ENCODE data around the gene OSBPL8.
"Not testable (repeated sequence)": the region's sequence is repeated elsewhere in the genome, so short reads cannot be mapped to it uniquely, and the experiment has no call there.

The OSBPL8 gene

GRCh38 chr12:76519538-76519937 lies 40.0 kb downstream of the OSBPL8 start:
- no peak for DNase-seq

DNA sequence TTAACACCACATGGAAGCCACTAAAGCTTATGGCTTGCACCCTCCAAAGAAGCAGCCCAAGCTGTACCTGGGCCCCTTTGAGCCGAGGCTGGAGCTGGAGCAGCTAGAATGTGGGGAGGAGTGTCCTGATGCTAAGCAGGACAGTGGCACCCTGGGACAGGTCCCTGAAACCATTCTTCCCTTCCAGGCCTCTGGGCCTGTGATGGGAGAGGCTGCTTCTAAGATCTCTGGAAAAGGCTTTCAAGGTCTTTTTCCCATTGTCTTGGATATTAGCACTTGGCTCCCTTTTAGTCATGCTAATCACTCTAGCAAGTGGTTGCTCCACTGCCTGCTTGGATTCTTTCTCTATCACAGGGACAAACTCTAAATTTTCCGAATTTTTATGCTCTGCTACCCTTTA lies 40.9 kb downstream of the OSBPL8 start:
- DNase-seq, result no peak

DNA sequence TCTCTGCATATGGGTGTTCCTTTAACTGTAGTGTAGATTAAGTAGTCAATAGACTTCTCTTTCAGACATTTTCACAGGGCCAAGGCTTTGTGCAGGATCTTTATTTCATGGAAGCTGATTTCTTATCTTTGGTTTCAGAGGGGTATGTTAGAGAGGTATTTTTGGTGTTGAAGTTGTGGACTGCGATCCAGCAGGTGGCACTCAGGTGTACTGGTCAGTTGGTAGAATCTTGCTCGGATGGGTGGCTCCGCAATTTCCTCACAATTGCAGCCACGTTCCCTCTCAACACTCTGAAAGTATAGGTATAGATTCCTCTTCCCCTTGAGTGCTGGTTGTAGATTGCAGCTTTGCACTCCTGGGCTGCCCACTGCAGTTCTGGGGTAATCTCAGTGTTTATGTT lies 44.3 kb downstream of the OSBPL8 start:
- DNase-seq, result no peak

GRCh38 chr12:76511116-76511716 lies 48.4 kb downstream of the OSBPL8 start:
- not testable (repeated sequence) for DNase-seq

DNA sequence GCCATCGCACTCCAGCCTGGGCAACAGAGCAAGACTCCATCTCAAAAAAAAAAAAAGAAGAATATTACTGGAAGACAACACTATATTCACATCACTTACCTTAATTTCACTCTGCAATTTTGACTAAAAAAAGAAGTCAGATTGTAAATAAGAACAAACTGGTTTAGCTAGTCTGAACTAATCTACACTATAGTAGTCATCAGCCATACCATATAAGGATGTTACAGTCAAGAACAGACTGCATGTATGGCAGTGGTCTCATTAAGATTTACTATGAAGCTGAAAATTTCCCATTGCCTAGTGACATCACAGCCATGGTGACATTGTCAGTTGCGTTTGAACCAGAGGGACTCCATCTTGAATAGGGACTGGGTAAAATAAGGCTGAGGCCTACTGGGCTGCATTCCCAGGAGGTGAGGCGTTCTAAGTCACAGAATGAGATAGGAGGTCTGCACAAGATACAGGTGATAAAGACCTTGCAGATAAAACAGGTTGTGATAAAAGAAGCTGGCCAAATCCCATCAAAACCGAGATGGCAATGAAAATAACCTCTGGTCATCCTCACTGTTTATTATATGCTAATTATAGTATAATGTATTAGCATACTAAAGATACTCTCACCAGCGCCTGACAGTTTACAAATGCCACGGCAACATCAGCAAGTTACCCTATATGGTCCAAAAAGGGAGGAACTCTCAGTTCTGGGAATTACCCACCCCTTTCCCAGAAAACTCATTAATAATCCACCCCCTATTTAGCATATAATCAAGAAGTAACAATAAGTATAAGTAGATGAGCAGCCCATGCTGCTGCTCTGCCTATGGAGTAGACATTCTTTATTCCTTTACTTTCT lies 51.2 kb downstream of the OSBPL8 start:
- no peak for DNase-seq

DNA sequence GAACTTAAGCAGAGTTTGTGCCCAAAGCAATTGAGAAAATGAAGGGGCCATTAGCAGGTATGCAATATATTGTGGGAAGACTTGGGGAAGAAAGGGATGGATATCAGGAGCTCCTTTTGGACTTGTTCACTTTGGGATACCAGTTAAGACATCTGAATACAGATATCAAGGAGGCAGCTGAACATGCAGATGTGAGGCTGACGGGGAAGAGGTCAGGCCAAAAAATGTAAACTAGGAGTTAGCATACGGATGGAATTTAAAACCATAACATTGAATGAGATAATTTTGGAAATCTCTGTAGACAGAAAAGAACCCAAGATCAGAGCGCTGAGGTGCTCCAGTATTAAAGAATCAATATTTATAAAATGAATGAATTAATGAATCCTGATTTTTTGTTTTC lies 53.4 kb downstream of the OSBPL8 start:
- no peak for DNase-seq

DNA sequence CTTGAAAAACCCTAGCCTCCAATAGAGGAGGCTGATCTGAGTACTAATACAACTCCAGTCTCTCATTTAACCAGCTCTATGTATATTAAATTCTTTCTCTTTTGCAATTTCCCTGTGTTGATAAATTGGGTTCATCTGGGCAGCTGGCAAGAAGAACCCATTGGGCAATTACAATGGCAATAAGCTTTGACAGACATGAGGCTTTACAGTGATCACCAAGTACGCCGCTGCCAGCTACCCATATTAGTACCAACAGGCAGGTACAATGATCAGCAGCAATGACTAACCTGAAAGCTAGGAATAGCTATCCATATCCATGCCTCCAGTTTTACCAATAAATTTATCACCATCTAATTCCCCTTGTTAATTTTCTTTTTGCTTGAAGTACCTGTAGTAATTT lies 54.5 kb downstream of the OSBPL8 start:
- DNase-seq, result no peak

- DNase-seq, result no peak
Measured at GRCh38 chr12:76504606-76505005, 55.0 kb downstream of the OSBPL8 start.

DNA sequence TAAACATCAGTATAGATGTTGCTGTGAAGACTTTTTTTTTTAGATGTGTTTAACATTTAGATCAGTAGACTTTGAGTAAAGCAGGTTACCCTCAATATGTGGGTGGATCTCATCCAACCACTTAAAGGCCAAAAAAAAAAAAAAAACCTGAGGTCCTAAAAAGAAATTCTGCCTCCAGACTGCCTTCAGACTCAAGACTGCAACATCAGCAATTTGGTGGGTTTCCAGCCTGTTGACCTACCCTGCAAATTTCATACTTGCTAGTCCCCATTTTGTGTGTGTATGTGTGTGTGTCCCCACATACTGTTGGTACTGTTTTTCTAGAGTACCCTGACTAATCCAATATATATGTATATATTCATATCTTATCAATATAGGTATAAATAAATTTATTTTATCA lies 55.6 kb downstream of the OSBPL8 start:
- no peak for DNase-seq

- DNase-seq, result no peak
Measured at GRCh38 chr12:76501390-76501789, 58.2 kb downstream of the OSBPL8 start.

DNA sequence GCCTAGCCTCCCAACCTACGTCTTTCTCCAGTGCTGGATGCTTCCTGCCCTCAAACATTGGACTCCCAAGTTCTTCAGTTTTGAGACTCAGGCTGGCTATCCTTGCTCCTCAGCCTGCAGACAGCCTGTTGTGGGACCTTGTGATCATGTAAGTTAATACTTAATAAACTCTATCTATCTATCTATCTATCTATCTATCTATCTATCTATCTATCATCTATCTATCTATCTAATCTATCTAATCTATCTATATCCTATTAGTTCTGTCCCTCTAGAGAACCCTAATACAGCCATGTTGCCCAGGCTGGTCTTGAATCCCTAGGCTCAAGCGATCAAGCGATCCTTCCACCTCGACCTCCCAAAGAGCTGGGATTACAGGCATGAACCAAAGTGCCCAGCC lies 60.4 kb downstream of the OSBPL8 start:
- DNase-seq, result not testable (repeated sequence)

DNA sequence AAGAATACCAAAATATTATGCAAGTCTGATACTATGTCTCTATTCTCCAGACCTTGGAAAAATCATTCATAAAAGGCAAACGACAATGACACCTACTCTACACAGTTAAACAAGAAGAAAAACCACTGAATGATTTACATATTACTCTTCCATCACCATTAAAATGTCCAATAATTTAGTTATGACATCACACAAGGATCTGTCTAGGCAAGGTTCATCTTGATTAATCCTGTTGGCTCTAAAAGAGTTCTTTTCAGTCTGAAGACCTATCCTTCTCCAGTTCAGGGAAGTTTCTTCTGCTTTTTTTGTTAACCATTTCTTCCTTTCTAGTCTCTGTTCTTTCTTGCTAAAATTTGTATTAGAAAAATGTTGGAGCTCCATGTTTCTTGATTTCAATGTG lies 64.0 kb downstream of the OSBPL8 start:
- no peak for DNase-seq

DNA sequence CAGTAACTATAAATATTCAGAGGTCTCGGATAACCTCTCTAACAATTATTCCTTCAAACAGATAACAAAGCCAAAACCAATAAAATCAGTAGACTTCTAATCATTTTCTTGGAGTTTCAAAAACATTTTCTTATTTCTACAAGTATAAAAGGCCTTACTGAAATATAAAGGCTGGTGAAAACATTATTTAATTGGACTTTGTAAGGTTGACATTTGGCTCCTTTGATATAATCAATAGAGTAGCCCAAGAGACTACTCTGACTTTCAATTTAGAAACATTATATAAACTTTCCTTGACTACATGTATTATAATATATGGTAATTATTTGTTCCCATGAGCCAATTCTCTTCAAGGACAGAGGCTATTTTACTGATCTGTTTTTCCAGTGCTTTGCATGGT lies 68.3 kb downstream of the OSBPL8 start:
- no peak for DNase-seq

DNA sequence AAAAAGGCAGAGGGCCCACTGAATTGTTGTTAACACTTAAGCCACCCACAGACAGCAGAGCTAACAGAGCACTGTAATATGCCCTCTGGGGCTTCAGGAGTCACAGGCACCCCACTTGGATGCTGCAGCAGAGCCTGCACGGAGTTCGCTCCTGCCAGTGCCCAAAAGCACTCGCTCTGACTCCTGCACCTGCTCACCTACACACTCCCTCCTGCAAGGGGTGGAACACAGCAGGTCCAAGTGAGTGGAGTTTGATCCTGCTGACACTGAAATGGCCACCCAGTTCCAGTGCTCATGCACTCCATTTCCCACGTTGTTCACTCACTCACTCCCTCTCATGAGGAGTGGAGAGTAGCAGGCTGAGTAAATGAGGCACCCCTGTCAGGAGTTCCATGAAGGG lies 68.8 kb downstream of the OSBPL8 start:
- DNase-seq, result no peak

GRCh38 chr12:76489737-76490136 lies 69.8 kb downstream of the OSBPL8 start:
- no peak for DNase-seq

- DNase-seq, result no peak
Measured at GRCh38 chr12:76486011-76486410, 73.6 kb downstream of the OSBPL8 start.

GRCh38 chr12:76480796-76481195 lies 78.8 kb downstream of the OSBPL8 start:
- DNase-seq, result no peak

- DNase-seq, result no peak
Measured at GRCh38 chr12:76478045-76478444, 81.5 kb downstream of the OSBPL8 start.

- DNase-seq, result not testable (repeated sequence)
Measured at GRCh38 chr12:76472862-76473261, 86.7 kb downstream of the OSBPL8 start.

GRCh38 chr12:76471579-76471978 lies 88.0 kb downstream of the OSBPL8 start:
- DNase-seq, result no peak

DNA sequence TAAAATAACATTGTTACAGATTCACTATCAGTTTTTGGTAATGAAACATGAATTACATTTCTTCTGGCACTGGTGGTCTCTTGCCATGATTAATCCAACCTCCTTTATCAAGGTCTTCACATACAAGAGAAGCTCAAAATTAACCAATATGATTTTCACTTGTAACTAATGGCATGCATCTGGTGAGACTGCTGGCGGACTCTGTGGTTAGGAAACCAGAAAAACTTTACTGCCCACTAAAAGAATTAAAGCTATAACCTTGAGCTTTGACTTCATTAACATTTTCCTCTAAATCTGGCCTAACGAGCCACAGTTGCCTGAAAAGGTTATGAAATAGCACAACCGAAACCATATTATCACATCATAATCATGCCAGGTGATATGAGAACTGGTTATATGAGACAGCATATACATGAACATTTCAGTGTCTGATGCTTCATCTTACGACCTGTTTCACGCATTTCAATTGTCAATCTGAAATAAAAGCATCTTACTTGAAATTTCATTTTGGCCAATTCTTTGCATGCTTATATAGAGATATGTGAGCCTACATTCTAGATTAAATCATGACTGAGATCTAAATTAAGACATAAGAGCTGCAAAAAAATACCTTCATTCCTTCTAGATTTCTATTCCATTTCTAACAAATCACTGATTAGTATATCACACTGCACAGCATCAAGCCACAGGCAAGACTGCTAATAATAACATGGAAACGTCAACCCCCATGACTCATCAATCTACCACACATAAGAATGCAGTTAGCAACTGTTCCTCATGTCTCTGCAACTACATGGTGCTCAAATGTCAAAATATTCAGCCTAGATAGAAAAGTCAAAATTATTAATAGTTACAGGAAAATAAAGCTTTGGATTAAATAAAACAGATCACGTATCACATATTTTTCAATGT lies 89.3 kb downstream of the OSBPL8 start:
- DNase-seq, result no peak

GRCh38 chr12:76464631-76465166 lies 94.9 kb downstream of the OSBPL8 start:
- no peak for DNase-seq

DNA sequence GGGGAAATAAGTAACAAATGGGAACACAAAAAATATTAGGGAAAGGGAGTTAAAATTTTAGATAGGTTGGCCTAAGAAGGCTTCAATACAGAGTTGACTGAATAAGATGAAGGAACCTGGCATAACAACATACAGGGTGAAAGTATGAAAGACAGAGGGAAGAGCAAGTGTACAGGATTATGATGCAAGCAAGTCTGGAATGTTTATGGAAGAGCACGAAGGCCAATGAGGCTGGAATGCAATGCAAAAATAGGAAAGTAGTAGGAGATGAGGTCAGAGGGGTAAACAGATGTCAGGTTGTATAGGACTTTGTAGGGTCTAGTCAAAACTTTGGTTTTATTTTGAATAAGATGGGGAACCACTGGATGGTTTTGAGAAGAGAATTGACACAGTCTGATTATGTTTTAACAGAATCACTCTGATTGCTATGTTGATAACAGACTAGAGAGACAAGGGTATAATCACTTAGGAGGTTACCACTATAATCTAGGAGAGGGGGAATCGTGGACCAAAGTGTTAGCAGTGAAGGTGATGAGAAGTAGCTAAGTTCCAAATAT lies 96.8 kb downstream of the OSBPL8 start:
- DNase-seq, result no peak

All from NCI-H1105 (cell line).